WTC11 (cell line): ENCODE measurements around the gene CACNG1. TPM values are rescaled to one million over a fixed set of nuclear protein-coding genes. Genes with fewer than 3 reads are reported as not detected.

ENCODE experiments used
- ATAC-seq: fragments of 200-7000 bp; cut with Tn5 transposase; 2 replicates; pipeline ENCODE4 v1.10.0; 2021; ENCODE audit warnings: mild to moderate bottlenecking, moderate library complexity
- Bru-seq: library from RNA; stranded (reverse); fragments of 400-500 nt; gene quantifications from one replicate; lab custom pipeline; 2021; lab: Mats Ljungman, UMichigan
- CTCF ChIA-PET: fragments of 300-600 bp; sonication (Branson Sonifier 250); formaldehyde crosslinking; loops from one replicate; lab custom pipeline; 2021; ENCODE audit warnings: antibody characterized with exemption; lab: Charles Lee
- POLR2A ChIA-PET: fragments of 350-600 bp; sonication (Branson Sonifier 250); formaldehyde crosslinking; loops from one replicate; lab custom pipeline; 2021; ENCODE audit warnings: antibody characterized with exemption; lab: Charles Lee
- DNase-seq: peaks from one replicate; pipeline ENCODE4 v3.0.0; 2021; ENCODE audit warnings: low spot score
- H3K27ac Mint-ChIP-seq: 2 replicates; pipeline ENCODE4 v1.8.0; 2021; ENCODE audit warnings: mixed read lengths
- H3K27me3 Mint-ChIP-seq: 2 replicates; pipeline ENCODE4 v1.8.0; 2021; ENCODE audit warnings: low read depth, mild to moderate bottlenecking, moderate library complexity, mixed read lengths
- H3K36me3 Mint-ChIP-seq: 2 replicates; pipeline ENCODE4 v1.8.0; 2021; ENCODE audit warnings: mixed read lengths
- H3K4me1 Mint-ChIP-seq: 2 replicates; pipeline ENCODE4 v1.8.0; 2022; ENCODE audit warnings: mixed read lengths
- H3K4me3 Mint-ChIP-seq: 2 replicates; pipeline ENCODE4 v1.8.0; 2021; ENCODE audit warnings: mild to moderate bottlenecking, moderate library complexity, mixed read lengths
- H3K9me3 Mint-ChIP-seq: 2 replicates; pipeline ENCODE4 v1.8.0; 2021; ENCODE audit warnings: mixed read lengths
- AR ChIP-seq: fragments of 250-450 bp; sonication (Bioruptor Pico); IDR thresholded peaks from 2 replicates; pipeline ENCODE4 v1.9.0; 2021; ENCODE audit warnings: mild to moderate bottlenecking
- ATF6 ChIP-seq: sonication (generic); formaldehyde crosslinking; IDR thresholded peaks from 2 replicates; pipeline ENCODE4 v1.8.1; 2023; ENCODE audit warnings: mild to moderate bottlenecking, missing genetic modification reagents
- CREB1 ChIP-seq: sonication (generic); formaldehyde crosslinking; IDR thresholded peaks from 2 replicates; pipeline ENCODE4 v1.8.0; 2023; ENCODE audit warnings: mild to moderate bottlenecking, missing genetic modification reagents
- E2F5 ChIP-seq: sonication (generic); formaldehyde crosslinking; IDR thresholded peaks from 2 replicates; pipeline ENCODE4 v1.8.1; 2022; ENCODE audit warnings: mild to moderate bottlenecking, moderate library complexity, missing genetic modification reagents
- FOXJ3 ChIP-seq: sonication (generic); formaldehyde crosslinking; IDR thresholded peaks from 2 replicates; pipeline ENCODE4 v1.9.0; 2021; ENCODE audit warnings: missing genetic modification reagents, mild to moderate bottlenecking, borderline replicate concordance
- HMGA2 ChIP-seq: fragments of 250-450 bp; sonication (Bioruptor Pico); IDR thresholded peaks from 2 replicates; pipeline ENCODE4 v1.4.0; 2021; ENCODE audit warnings: mild to moderate bottlenecking, moderate library complexity
- JAZF1 ChIP-seq: fragments of 250-450 bp; sonication (Bioruptor Pico); IDR thresholded peaks from 2 replicates; pipeline ENCODE4 v1.9.0; 2021; ENCODE audit warnings: moderate library complexity, mild to moderate bottlenecking, inconsistent platforms
- MLX ChIP-seq: sonication (generic); formaldehyde crosslinking; IDR thresholded peaks from 2 replicates; pipeline ENCODE4 v1.8.1; 2023; ENCODE audit warnings: mild to moderate bottlenecking, missing genetic modification reagents, moderate library complexity
- ZNF219 ChIP-seq: sonication (generic); formaldehyde crosslinking; IDR thresholded peaks from 2 replicates; pipeline ENCODE4 v1.8.0; 2023; ENCODE audit warnings: missing genetic modification reagents, mild to moderate bottlenecking, borderline replicate concordance
- ZSCAN18 ChIP-seq: fragments of 250-450 bp; sonication (Bioruptor Pico); IDR thresholded peaks from 2 replicates; pipeline ENCODE4 v2.1.2; 2022; ENCODE audit warnings: mild to moderate bottlenecking, moderate library complexity
- long read RNA-seq, 3 experiments: library from RNA in 1 of 3; library from capped mRNA in 1 of 3; library from polyadenylated mRNA in 1 of 3; unstranded in 2 of 3; stranded (forward) in 1 of 3; transcript quantifications; one replicate each; pipeline ENCODE4 v2.0.0, GENCODE V29; 2021
- total RNA-seq: library from RNA; stranded (reverse); gene quantifications from 3 replicates; pipeline ENCODE4 v1.2.3, GENCODE V29; 2021
- TF ChIP-seq, protein P1 (sequence below): sonication (generic); formaldehyde crosslinking; conservative IDR thresholded peaks from 2 replicates; pipeline ENCODE4 v1.8.1; 2023; ENCODE audit warnings: mild to moderate bottlenecking, low read depth, missing genetic modification reagents, moderate library complexity
- TF ChIP-seq, protein P2 (sequence below): sonication (generic); formaldehyde crosslinking; IDR thresholded peaks from 2 replicates; pipeline ENCODE4 v1.8.1; 2022; ENCODE audit warnings: low read depth, mild to moderate bottlenecking, moderate library complexity, missing genetic modification reagents, borderline replicate concordance
- TF ChIP-seq, protein P3 (sequence below): sonication (generic); formaldehyde crosslinking; IDR thresholded peaks from 2 replicates; pipeline ENCODE4 v1.8.1; 2023; ENCODE audit warnings: mild to moderate bottlenecking, missing genetic modification reagents

CACNG1 gene
- total RNA-seq (not detected in 3 replicates), Bru-seq, nascent RNA (not detected)
- long read RNA-seq, experiment 1, result 0 reads
- long read RNA-seq, experiment 2, result 0 reads
- long read RNA-seq, experiment 3, result 0 reads

- no peaks in the 10 kb centered on the region; the same call in none of the 2 replicates for H3K27me3 Mint-ChIP-seq
- POLR2A ChIA-PET, result no interaction called here
- H3K36me3 Mint-ChIP-seq, result peaks cover 18% of the 10 kb centered on the region
- no peak for ATAC-seq
- no peak for TF ChIP-seq ZSCAN18
- no peak for TF ChIP-seq E2F5 (CRISPR knock-in tag)
- TF ChIP-seq FOXJ3 (CRISPR knock-in tag), result no peak
- TF ChIP-seq AR, result no peak
- no peak for TF ChIP-seq ZNF219
- no peak for TF ChIP-seq ATF6 (CRISPR knock-in tag)
- TF ChIP-seq, protein P1, sequence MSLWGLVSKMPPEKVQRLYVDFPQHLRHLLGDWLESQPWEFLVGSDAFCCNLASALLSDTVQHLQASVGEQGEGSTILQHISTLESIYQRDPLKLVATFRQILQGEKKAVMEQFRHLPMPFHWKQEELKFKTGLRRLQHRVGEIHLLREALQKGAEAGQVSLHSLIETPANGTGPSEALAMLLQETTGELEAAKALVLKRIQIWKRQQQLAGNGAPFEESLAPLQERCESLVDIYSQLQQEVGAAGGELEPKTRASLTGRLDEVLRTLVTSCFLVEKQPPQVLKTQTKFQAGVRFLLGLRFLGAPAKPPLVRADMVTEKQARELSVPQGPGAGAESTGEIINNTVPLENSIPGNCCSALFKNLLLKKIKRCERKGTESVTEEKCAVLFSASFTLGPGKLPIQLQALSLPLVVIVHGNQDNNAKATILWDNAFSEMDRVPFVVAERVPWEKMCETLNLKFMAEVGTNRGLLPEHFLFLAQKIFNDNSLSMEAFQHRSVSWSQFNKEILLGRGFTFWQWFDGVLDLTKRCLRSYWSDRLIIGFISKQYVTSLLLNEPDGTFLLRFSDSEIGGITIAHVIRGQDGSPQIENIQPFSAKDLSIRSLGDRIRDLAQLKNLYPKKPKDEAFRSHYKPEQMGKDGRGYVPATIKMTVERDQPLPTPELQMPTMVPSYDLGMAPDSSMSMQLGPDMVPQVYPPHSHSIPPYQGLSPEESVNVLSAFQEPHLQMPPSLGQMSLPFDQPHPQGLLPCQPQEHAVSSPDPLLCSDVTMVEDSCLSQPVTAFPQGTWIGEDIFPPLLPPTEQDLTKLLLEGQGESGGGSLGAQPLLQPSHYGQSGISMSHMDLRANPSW, result no peak
- TF ChIP-seq CREB1 (CRISPR knock-in tag), result no peak
- TF ChIP-seq, all 79 proteins: peak for 0
- Mint-ChIP-seq H3K4me1 (no peaks in the 10 kb centered on the region; the same call in 1 of the 2 replicates), H3K4me3 (no peak within 1 kb of the TSS), H3K27ac (no peak within 1 kb of the TSS), H3K9me3 (peaks cover 29% of the 10 kb centered on the region)
- no peak for DNase-seq
- CTCF ChIA-PET, result interaction anchor here (2.2 kb wide), 1 partner anchor 28 kb away, joined by 8 read pairs; no protein-coding TSS in a partner anchor
These were observed at the start of gene CACNG1 for GRCh38 chr17:67044016-67044772. Gene CACNG1, plus strand, starts transcription at chr17:67044554. Its CDS starts 107 bp downstream, at chr17:67044661.

DNA sequence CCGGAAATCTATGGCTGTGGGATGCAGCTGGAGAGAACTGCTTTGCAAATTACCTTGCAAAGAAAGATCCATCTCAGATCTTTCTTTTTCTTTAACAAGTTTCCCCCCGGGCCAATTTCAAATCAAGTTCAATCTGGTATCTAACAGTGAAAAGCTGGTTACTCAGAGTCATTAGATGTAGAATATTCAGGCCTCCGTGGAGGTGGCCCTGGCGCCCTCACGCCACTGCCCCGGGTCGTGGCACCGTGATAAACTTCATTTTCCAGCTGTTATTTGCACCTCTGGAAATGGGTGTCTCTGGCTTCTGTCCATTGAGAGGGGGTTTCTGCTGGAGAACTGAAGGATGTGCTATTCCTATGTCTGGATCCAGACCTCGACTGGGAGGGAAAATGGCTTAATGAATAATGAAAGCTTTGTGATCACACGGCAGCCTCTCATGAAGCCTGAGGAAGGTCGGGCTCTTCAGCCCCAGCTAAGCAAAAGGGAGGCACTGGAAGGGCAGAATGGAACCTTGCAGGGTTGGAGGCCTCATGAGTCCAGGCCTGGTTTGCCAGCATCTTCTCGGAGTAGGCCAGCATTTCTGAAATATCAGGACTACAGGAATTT, 49.3 kb upstream of the CACNG1 start:
- no peak overlapping the region for H3K27ac Mint-ChIP-seq

More for the DNA sequence above, 49.3 kb upstream of the CACNG1 start:
- no peak for ATAC-seq
- POLR2A ChIA-PET, result no interaction called here
- DNase-seq, result no peak
- no peaks in the 10 kb centered on the region for H3K4me1 Mint-ChIP-seq
- CTCF ChIA-PET, result interaction anchor here (0.6 to 1.5 kb wide), 2 partner anchors 22 to 30 kb away, joined by 3 to 5 read pairs; no protein-coding TSS in a partner anchor
- H3K36me3 Mint-ChIP-seq, result no peaks in the 10 kb centered on the region
- no peaks in the 10 kb centered on the region for H3K9me3 Mint-ChIP-seq
- no peak for TF ChIP-seq JAZF1 (CRISPR knock-in tag)
- TF ChIP-seq, protein P2, sequence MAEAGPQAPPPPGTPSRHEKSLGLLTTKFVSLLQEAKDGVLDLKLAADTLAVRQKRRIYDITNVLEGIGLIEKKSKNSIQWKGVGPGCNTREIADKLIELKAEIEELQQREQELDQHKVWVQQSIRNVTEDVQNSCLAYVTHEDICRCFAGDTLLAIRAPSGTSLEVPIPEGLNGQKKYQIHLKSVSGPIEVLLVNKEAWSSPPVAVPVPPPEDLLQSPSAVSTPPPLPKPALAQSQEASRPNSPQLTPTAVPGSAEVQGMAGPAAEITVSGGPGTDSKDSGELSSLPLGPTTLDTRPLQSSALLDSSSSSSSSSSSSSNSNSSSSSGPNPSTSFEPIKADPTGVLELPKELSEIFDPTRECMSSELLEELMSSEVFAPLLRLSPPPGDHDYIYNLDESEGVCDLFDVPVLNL (CRISPR knock-in tag), result no peak
- TF ChIP-seq, protein P3, sequence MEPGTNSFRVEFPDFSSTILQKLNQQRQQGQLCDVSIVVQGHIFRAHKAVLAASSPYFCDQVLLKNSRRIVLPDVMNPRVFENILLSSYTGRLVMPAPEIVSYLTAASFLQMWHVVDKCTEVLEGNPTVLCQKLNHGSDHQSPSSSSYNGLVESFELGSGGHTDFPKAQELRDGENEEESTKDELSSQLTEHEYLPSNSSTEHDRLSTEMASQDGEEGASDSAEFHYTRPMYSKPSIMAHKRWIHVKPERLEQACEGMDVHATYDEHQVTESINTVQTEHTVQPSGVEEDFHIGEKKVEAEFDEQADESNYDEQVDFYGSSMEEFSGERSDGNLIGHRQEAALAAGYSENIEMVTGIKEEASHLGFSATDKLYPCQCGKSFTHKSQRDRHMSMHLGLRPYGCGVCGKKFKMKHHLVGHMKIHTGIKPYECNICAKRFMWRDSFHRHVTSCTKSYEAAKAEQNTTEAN (CRISPR knock-in tag), result no peak
- TF ChIP-seq HMGA2 (CRISPR knock-in tag), result no peak
- TF ChIP-seq MLX, result no peak
- TF ChIP-seq, all 79 proteins: peak for 0
- Mint-ChIP-seq H3K27me3 (no peaks in the 10 kb centered on the region; the same call in 1 of the 2 replicates), H3K4me3 (no peak overlapping the region)
